Activated CD4-positive, alpha-beta T cell treated with anti-CD3 and anti-CD28 coated beads for 24 hours (primary cell): ENCODE measurements around the gene CCDC71L.
"Not testable (repeated sequence)": the region's sequence is repeated elsewhere in the genome, so short reads cannot be mapped to it uniquely, and the experiment has no call there.

Experiments used
- DNase-seq, 2 donors: peaks; one replicate each; pipeline ENCODE4 v3.0.0-alpha.2; 2020; ENCODE audit warnings: low read depth in 2 of 2

CCDC71L gene

DNA sequence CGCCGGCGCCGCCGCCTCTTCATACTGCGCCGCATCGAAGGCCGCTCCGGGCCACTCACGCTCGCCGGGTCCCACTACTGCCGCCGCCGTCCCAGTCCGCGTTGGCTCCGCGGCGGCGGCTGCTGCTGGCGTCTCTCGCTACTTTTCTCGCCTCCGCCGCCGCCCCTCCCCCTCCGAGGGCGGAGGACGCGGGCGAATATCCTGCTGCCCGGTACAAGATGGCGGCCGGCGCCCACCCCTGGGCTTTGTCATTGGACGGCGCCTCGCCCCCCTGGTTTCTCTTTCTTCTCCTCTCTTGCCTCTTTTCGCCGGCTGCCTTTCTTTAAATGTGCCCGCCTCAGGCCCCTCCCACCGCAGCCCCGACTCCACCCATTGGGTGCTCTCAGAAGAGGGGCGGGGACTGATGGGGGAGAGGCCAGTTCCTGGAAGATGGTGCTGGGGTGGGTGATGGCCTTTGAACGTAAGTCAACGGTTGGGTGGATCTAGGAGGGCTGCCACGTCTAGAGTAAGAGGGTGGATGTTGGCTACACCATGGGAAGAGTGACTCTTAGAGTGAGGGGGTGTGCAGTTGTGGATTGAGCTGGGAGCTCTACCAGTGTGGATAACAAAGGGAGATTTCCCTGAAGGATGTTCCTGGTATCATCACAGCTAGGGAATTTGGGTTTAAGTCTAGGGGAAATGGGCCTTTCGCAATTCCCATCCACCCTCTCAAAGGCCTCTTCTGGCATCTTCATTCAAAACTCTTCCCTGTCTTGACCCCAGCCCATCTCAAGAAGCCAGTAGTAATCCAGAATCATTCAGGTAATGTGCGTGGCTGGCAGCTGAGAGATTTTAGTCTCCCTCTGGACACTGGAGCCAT is at the start of gene CCDC71L:
CCDC71L (minus strand) TSS at position 297 of the 859 bp plus-strand sequence; CDS start at position 35, 262 bp downstream.
- peak; percentile 90 to 91 for DNase-seq

DNA sequence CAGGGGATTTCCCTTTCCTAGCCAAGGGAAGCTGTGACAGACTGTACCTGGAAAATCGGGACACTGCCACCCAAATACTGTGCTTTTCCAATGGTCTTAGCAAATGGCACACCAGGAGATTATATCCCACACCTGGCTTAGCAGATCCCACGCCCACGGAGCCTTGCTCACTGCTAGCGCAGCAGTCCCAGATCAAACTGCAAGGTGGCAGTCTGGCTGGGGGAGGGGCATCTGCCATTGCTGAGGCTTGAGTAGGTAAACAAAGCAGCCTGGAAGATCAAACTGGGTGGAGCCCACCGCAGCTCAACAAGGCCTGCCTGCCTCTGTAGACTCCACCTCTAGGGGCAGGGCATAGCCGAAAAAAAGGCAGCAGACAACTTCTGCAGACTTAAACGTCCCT is 48.6 kb upstream of the CCDC71L start:
- DNase-seq = not testable (repeated sequence)

DNA sequence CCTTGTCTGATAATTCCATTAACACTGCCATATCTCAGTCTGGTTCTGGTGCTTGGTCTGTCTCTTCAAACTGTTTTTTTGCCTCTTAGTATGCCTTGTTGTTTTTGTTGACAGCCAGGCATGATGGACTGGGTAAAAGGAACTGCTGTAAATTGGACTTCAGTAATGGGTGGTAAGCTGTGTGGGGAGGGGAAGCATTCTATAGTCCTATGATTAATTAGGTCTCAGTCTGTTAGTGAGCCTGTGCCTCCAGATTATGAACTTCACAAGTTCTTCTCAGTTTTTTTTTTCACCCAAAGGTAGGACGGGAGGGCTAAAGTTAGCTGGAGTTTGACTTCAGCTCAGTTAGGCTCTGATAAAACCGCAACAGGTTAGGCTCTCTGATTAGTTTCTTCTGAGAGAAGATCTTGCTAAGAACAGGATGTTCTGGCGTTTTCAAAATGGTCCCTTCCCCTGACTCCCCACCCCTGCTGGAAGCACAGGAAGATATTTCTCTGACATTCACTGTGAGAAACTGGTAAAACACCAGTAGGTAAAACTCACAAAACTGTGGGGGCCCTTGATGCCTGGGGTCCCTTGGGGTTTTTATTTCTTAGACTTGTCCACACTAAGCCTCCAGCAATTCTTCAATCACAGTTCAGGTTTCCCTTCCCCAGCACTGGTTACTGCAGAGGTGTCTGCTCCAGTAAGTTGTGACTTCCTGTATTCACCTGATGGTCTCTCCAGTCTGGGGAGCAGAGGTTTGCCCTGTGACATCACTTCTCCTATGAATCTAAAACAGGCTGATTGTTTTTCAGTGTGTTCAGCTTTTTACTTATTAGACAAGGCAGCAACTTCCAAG is 43.3 kb upstream of the CCDC71L start:
- no peak for DNase-seq

DNA sequence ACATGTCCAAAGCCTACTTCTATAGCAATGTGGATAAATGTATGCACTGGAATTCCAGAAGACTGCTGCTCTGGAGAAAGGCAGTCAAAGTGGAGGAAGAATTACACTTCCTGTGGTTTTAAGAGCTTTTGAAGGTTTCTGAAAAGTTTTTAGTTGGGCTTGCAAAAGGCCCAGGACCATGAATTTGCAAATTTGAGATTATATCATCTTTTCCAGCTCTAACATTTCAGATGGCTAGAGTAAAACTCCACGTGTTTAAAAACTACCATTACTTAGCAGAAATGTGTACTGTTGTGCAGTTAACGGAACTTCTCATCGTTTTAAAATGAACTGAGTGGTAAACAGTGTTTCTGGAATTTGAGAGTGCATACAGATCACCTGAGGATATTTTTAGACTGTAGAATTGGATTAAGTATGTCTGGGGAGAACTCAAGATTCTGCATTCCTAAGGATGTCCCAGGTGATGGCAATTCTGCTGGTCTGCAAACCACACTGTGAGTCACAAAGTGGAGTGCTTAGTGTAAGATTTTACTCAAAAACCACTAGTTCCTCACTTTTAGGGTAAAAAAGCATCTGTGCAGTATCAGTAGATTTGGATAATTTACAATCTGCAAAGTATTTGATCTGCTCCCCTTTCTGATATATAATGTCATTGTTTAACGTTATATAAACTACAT is 32.9 kb upstream of the CCDC71L start:
- no peak for DNase-seq

DNA sequence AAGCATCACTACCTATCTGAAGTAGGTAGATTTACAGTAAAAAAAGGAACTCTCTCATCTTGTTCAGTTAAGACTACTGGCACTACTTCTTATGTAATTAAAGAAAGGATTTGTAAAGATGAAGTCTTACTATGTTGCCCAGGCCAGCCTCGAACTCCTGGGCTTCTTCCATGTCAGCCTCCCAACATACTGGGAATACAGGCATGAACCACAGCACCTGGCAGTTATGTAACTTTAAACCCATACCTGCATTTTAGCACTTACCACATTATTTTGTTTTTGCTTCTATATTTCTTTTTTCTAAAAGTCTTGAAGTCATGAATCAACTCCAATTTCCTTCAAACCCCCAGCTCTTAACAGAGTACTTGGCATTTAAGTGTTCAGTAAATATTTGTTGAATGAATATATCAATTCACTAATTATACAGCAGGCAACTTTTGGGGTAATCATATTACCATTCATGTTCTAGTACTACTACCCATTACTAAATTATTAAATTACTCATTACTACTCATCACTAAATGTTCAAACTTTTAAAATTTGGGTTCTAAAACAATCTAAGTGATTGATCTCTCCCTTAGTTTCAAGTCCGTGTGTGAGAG is 31.6 kb upstream of the CCDC71L start:
- no peak for DNase-seq

DNA sequence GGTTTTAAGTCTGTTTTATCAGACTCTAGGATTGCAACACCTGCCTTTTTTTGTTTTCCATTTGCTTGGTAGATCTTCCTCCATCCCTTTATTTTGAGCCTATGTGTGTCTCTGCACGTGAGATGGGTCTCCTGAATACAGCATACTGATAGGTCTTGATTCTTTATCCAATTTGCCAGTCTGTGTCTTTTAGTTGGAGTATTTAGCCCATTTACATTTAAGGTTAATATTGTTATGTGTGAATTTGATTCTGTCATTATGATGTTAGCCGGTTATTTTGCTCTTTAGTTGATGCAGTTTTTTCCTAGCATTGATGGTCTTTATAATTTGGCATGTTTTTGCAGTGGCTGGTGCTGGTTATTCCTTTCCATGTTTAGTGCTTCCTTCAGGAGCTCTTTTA is 27.2 kb upstream of the CCDC71L start:
- DNase-seq = not testable (repeated sequence)

DNA sequence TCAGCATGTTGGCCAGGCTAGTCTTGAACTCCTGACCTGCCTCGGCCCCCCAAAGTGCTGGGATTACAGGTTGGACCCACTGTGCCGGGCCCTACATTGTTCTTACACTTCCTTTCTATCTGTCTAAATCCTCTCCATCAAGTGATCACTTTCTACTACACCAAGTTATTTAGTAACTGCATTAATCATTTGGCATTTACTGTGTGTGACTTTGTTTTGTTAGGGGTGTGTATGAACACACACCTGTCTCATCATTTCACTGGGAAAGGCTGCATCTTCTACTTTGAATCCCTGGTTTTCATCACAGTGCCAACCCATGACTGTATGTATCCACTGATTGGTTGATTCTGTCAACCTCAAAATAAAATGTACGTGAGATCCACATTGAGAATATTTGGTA is 23.0 kb upstream of the CCDC71L start:
- no peak for DNase-seq

DNA sequence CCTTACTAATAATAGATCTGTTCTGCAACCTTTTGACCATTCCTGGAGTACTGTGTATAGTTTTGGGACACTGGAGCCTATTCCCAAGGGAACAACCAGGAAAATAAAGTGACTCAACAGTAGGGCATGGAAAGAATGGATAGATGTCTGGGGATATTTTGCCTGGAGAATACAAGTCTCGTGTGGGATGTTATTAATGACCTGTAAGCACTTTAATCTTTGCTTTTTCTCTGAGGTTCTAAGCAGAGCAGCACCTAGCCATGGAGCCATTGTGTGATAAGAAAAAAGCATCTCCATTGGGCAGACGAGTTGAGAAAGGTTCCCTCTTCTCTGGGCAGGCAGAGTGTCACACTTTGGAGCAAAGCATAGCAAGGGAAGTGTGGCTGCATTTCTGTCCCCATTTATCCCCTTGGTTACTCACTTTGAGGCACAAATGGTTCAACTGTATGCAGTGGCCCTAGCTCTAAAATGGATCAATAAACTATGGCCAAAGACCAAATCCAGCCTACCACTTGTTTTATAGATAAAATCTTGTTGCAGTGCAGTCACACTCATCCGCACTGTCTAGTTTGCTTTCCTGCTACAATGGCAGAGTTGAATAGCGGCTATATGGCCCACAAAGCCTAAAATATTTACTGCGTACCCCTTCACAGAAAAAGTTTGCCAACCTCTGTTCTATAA is 21.0 kb upstream of the CCDC71L start:
- DNase-seq = no peak

DNA sequence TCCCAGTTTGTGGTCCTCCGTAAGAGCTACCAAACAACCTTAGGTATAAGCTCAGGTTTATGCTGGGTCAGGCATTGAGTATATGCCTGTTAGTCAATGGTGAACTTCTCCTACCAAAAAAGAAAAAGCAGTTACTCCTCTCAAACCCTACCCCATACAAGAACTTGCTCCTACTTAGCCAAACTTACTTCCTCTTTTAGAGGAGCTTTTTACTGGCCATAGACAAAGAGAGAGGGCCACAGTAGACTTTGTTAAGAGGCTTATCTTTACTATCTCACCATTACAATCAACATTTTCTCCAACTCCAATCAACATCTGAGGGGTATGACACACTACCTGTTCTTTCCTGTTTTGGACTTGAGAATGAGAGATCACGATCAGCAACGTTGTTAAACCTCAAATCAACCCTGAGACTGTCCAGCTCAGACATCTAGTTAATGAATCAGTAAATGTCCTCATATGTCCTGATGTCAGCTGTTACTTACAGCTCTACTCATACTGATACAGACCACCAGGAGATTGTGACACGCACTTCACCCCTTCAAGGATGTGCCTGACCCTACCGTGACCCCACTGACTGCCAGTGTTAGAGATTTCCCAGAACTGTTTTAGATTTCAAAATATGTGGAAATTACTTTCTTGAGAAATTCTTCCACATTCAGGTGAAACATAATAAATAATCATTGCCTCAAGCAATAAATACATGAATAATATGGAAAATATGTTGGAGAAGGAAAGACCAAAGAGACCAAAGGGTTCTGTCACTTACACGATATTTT is 18.4 kb upstream of the CCDC71L start:
- DNase-seq = no peak

DNA sequence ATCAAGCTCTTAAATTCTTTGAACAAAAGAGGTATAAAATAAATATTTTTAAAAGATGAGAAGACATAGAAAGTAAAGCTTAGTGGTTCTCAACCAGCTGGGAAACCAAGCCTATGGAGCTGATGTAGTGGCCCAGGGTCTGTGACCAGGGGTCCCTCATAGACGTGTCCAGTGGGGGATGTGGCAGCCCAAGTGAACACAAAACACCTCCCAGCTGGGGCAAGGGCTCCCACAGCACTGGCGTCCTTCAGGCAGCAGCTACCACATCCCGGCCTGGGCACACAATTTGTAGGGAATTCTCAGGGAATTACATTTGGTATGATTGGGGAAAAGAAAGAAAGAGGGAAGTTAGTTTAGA is 17.8 kb upstream of the CCDC71L start:
- DNase-seq = no peak

DNA sequence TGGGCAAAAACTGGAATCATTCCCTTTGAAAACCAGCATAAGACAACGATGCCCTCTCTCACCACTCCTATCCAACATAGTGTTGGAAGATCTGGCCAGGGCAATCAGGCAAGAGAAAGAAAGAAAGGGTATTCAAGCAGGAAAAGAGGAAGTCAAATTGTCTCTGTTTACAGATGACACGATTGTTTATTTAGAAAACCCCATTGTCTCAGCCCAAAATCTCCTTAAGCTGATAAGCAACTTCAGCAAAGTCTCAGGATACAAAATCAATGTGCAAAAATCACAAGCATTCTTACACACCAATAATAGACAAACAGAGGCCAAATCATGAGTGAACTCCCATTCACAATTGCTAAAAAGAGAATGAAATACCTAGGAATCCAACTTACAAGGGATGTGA is 15.5 kb upstream of the CCDC71L start:
- not testable (repeated sequence) for DNase-seq

DNA sequence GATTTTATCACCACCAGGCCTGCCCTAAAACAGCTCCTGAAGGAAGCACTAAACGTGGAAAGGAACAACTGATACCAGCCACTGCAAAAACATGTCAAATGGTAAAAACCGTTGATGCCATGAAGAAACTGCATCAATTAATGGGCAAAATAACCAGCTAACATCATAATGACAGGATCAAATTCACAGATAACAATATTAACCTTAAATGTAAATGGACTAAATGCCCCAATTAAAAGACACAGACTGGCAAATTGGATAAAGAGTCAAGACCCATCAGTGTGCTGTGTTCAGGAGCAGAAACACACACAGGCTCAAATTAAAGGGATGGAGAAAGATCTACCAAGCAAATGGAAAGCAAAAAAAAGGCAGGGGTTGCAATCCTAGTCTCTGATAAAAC is 12.7 kb upstream of the CCDC71L start:
- not testable (repeated sequence) for DNase-seq

DNA sequence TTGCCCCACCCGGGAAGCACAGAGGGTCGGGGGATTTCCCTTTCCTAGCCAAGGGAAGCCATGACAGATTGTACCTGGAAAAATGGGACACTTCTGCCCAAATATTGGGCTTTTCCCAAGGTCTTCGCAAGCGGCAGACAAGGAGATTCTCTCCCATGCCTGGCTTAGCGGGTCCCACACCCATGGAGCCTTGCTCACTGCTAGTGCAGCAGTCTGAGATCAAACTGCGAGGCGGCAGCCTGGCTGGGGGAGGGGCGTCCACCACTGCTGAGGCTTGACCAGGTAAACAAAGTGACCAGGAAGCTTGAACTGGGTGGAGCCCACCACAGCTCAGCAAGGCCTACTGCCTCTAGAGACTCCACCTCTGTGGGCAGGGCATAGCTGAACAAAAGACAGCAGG is 11.0 kb upstream of the CCDC71L start:
- not testable (repeated sequence) for DNase-seq

DNA sequence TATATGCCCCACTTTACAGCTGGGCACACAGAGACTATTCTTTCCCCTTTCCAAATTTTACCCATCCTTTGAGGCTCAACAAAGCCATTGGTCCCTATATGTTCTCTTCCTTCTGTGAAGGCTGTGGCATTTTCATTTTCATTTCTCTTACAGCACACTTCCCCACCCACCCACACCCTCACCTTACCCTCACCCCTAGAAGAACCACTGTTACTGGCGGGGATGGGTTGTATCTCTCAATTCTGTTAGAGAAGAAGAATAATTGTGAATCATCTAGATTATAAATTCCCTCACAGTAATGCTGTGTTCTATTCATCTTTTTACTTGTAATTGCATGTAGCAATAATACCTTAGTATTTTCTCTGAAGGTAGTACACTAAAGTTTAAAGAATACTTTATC is 10.2 kb upstream of the CCDC71L start:
- no peak for DNase-seq

DNA sequence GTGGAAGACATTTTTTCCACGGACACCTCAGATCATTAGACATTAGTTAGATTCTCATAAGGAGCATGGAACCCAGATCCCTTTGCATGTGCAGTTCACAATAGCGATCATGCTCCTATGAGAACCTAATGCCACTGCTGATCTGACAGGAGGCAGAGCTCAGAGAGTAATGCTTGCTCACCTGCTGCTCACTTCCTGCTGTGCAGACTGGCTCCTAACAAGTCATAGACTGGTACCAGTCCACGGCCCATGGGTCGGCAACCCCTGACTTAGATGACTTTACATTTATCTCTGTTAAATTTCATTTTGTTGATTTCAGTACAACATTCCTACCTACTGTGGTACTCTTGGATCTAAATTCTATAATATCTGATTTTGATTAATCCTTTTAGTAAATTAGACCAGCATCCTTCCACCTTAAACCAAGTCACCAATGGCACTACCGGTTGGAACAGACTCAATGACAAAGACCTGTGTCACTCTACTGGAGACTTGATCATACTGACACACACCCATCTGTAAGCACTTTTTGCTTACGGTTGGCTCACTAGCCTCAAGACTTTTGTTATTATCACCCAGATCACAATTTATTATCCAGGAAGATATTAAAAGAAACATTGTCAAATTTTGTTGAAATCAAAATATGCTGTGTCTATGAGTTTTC is 8.0 kb upstream of the CCDC71L start:
- DNase-seq = no peak

DNA sequence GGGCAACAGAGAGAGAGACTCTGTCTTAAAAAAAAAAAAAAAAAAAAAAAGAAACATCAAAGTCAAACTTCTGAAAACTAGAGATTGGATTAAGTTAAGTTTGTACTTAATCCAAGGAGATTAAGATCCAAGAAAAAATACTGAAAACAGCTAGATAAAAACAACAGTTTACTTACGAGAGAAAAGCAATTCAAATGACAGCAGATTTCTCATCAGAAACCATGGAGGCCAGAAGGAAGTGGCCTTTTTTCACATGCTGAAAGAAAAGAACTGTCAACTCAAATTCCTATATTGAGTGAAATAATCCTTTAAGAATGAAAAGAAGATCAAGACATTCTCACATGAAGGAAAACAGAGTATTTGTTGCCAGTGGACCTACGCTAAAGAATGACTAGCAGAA is 5.4 kb upstream of the CCDC71L start:
- DNase-seq = no peak

DNA sequence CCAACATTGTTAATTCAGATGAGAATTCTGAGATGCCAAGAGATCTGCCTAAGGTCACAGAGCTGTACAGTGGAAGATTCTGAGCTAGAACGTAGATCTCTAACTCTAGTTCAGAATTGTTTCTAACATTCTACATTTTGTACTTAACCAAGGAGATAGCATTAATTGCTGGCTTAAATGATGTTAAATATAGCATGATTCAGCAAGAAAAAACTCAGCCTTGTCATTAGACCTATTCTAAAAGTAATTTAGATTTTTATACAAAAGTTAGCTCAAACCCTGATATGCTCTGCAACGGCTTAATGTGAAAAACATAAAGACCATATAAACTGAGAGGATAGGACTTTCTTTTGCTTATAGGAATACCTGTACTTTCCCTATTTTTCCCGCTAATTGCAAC is 3.4 kb upstream of the CCDC71L start:
- no peak for DNase-seq

DNA sequence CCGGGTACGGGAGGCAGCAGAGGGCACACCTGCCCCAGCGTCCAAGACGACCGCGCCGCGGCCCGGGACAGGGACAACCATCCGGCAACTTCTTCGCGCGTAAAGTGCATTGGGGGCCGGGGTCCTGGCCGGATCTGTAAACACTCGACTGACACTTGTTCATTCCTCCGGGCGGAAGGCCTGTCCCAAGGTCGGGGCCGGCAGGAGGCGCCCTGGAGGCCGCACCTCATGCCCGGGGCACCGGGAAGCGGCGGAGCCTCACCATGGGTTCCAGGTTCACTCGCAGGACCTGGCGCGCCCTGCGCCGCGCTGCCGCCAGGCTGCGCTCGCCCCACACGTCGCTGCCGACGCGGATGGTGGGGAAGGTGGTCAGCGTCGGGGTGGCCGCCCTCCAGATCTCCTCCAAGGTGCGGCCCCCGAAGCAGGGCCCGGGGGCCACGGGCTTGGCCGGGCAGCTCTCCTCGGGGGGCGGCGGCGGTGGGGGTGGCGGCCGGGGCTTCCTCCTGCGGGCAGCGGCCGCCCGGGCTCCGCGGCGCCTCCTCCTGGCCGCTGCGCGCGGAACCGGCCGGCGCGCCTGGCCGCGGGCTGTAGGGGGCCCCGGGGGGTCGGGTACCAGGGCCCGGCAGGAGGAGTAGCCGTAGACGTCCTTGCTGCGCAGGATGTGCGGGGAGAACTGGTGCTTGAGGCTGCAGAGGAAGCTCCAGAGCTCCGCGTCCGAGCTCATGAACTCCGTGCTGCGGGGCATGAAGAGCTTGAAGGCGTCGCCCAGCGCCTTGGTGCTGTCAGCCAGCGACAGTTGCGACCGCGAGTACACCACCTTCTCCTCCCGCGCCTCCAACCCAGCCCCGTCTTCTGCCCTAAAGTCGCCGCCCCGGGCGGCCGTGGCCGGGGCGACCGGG is 746 bp downstream of the CCDC71L start:
- DNase-seq = peak; percentile 75 to 79
